ENCODE results near the gene GPR160. TPM values are rescaled to one million over a fixed set of nuclear protein-coding genes. Genes with fewer than 3 reads are reported as not detected.

The GPR160 gene
- total RNA-seq, 1 experiment from 2014 or later = 9.9 TPM

GRCh38 chr3:170085396-170085795 is 47.6 kb downstream of the GPR160 start:
- Histone ChIP-seq H3K9me2 (ENCODE audit: insufficient read depth) (no peaks in the 10 kb centered on the region), H3K4me1 (ENCODE audit: control insufficient read depth in 1 of 2, insufficient read depth in 2 of 2, low read length in 2 of 2) (no peaks in the 10 kb centered on the region), H2AFZ (ENCODE audit: low read depth, low read length, poor library complexity, severe bottlenecking) (no peak overlapping the region), H3K9me3 (ENCODE audit: control insufficient read depth in 1 of 2, insufficient read depth in 1 of 2, low read depth in 1 of 2, low read length in 2 of 2) (no peaks in the 10 kb centered on the region), H3K79me2 (ENCODE audit: insufficient read depth, low read length) (no peaks in the 10 kb centered on the region), H3K4me2 (ENCODE audit: low read length) (no peak overlapping the region), H4K20me1 (ENCODE audit: insufficient read depth) (peaks cover 4% of the 10 kb centered on the region; the same call in 1 of the 2 replicates), H3K4me3 (replicated peaks in 1 of 2; ENCODE audit: low read depth in 1 of 2, low read length in 2 of 2) (no peak overlapping the region), H3K27ac (ENCODE audit: low read depth, low read length) (no peak overlapping the region), H3K9ac (ENCODE audit: low read length) (no peak overlapping the region), H3K36me3 (ENCODE audit: control insufficient read depth in 1 of 2, insufficient read depth in 2 of 2, low read length in 2 of 2) (peaks cover 0 to 12% of the 10 kb centered on the region in 2 experiments; a peak in 2 of 4 replicates), H3K27me3 (ENCODE audit: insufficient read depth, low read length) (no peaks in the 10 kb centered on the region)
- TF ChIP-seq SP1 (IDR thresholded peaks at IDR 0.05; ENCODE audit: low read depth) (no peak), ZFX (IDR thresholded peaks at IDR 0.05) (no peak), ZBTB33 (IDR thresholded peaks at IDR 0.05; ENCODE audit: extremely low read depth, insufficient replicate concordance, low read length) (no peak)
- TF ChIP-seq, protein P1, sequence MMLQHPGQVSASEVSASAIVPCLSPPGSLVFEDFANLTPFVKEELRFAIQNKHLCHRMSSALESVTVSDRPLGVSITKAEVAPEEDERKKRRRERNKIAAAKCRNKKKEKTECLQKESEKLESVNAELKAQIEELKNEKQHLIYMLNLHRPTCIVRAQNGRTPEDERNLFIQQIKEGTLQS (IDR thresholded peaks at IDR 0.05) = no peak
- intact Hi-C loops (cut with micrococcal nuclease) = no loop called here
- POLR2A ChIA-PET = no interaction called here
- RAD21 ChIA-PET (ENCODE audit: low non-redundant PET in 1 of 2, low total read pairs in 2 of 2, uncharacterized antibody in 2 of 2, unreplicated experiment in 2 of 2) = no interaction called here
- CTCF ChIA-PET = no interaction called here
- BruUV-seq (replicated peaks) = no TSS peak
- ATAC-seq = no peak
- no peak for DNase-seq (ENCODE audit: low read depth, low spot score)

GRCh38 chr3:170089862-170090600 is 52.2 kb downstream of the GPR160 start:
- Histone ChIP-seq H2AFZ (ENCODE audit: low read depth, low read length, poor library complexity, severe bottlenecking) (no peak overlapping the region), H4K20me1 (ENCODE audit: insufficient read depth) (peaks cover 4% of the 10 kb centered on the region; the same call in 1 of the 2 replicates), H3K36me3 (ENCODE audit: control insufficient read depth in 1 of 2, insufficient read depth in 2 of 2, low read length in 2 of 2) (peaks cover 5 to 16% of the 10 kb centered on the region in 2 experiments; a peak in 2 of 4 replicates), H3K27ac (ENCODE audit: low read depth, low read length) (no peak overlapping the region), H3K9ac (ENCODE audit: low read length) (no peak overlapping the region), H3K4me3 (replicated peaks in 1 of 2; ENCODE audit: low read depth in 1 of 2, low read length in 2 of 2) (no peak overlapping the region), H3K4me1 (ENCODE audit: control insufficient read depth in 1 of 2, insufficient read depth in 2 of 2, low read length in 2 of 2) (no peaks in the 10 kb centered on the region), H3K27me3 (ENCODE audit: insufficient read depth, low read length) (no peaks in the 10 kb centered on the region), H3K9me2 (ENCODE audit: insufficient read depth) (no peaks in the 10 kb centered on the region), H3K79me2 (ENCODE audit: insufficient read depth, low read length) (no peaks in the 10 kb centered on the region; the same call in 1 of the 2 replicates), H3K4me2 (ENCODE audit: low read length) (no peak overlapping the region), H3K9me3 (ENCODE audit: control insufficient read depth in 1 of 2, insufficient read depth in 1 of 2, low read depth in 1 of 2, low read length in 2 of 2) (no peaks in the 10 kb centered on the region)
- ChIA-PET CTCF (interaction anchor here (1.0 to 2.4 kb wide), 3 partner anchors 9 to 26 kb away, joined by 3 to 9 read pairs (median 3); no protein-coding TSS in a partner anchor), POLR2A (no interaction called here), RAD21 (ENCODE audit: low non-redundant PET in 1 of 2, low total read pairs in 2 of 2, uncharacterized antibody in 2 of 2, unreplicated experiment in 2 of 2) (no interaction called here)
- intact Hi-C loops (cut with micrococcal nuclease) = no loop called here
- DNase-seq (ENCODE audit: low read depth, low spot score) (no peak), ATAC-seq (no peak)
- BruUV-seq (replicated peaks) = no TSS peak
- TF ChIP-seq, protein P1 (IDR thresholded peaks at IDR 0.05) = no peak
